D721Med (cell line): Measurements from ENCODE around the gene TMEM144.

Experiments
- DNase-seq: peaks from one replicate; pipeline ENCODE4 v3.0.0; 2011; ENCODE audit warnings: low spot score; ENCODE audit not compliant: insufficient read length
- FAIRE-seq: peaks from 2 replicates; lab custom pipeline; 2011; peaks lifted over from hg19 to GRCh38; lab: Jason Lieb, UNC
- TF ChIP-seq, protein P1 (sequence below): IDR thresholded peaks from 2 replicates; pipeline ENCODE4 v1.5.1; 2012; ENCODE audit warnings: mild to moderate bottlenecking, control low read depth; ENCODE audit not compliant: insufficient read depth; ENCODE audit errors: missing control alignments

The TMEM144 gene

DNA sequence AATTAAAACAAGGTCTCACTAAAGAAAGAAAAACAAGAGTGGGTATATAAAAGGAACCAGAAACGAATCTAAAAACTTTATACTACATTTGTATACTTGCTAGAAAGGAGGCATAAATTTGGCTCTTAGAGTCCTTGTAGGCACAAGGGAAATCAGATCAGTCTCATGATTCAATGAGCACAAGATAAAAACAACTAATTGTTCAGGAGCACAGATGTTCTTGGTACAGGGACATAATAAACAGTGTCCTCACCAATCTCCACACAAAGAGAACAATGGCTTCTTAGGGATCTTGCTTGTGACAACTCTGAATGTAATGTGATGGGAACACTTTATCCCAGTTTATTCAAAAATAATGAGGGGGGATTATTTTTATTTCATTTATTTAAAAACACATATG is 28.3 kb downstream of the TMEM144 start:
- DNase-seq (no peak), FAIRE-seq (no peak)

DNA sequence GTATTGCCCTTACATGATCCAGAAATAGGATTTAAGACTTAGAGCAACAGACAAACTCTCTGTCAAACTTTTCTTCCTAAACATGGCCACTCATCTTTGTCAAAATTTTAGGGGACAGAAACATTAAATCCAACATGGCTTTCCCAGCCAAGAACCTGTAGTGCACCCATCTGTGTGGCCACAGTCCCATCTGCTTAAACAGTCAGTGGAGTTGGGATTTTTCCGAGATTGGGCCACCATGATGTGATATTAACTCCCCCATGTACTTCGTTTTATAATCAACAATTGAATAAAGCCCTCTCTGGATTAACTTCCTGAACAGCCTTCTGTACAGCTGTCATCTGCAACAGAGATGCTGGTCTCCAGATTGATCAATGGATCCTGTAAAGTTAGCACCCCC is 28.9 kb downstream of the TMEM144 start:
- no peak for DNase-seq
- TF ChIP-seq, protein P1, sequence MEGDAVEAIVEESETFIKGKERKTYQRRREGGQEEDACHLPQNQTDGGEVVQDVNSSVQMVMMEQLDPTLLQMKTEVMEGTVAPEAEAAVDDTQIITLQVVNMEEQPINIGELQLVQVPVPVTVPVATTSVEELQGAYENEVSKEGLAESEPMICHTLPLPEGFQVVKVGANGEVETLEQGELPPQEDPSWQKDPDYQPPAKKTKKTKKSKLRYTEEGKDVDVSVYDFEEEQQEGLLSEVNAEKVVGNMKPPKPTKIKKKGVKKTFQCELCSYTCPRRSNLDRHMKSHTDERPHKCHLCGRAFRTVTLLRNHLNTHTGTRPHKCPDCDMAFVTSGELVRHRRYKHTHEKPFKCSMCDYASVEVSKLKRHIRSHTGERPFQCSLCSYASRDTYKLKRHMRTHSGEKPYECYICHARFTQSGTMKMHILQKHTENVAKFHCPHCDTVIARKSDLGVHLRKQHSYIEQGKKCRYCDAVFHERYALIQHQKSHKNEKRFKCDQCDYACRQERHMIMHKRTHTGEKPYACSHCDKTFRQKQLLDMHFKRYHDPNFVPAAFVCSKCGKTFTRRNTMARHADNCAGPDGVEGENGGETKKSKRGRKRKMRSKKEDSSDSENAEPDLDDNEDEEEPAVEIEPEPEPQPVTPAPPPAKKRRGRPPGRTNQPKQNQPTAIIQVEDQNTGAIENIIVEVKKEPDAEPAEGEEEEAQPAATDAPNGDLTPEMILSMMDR, result no peak
- FAIRE-seq, result no peak

More for the DNA sequence above, 28.3 kb downstream of the TMEM144 start:
- TF ChIP-seq, protein P1, result no peak

DNA sequence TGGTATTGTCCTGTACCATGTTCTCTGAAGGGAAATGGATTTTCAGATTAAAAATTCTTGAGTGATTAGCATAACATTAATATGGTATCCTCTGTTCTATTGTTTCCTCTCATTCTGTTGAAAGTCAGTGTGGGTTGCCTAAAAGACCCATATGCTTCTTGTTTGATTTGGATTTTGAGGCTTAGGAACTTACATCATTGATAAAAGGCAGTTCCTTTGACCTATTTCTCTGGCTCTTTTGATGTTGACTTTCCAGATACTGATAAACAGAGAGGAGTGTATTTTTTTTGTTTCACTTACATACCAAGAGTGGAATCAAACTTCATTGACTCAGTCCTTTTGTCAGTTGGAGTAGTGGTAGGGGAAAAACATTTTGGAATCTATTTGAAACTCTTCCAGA is 32.8 kb downstream of the TMEM144 start:
- no peak for DNase-seq
- TF ChIP-seq, protein P1, result no peak
- FAIRE-seq, result no peak

DNA sequence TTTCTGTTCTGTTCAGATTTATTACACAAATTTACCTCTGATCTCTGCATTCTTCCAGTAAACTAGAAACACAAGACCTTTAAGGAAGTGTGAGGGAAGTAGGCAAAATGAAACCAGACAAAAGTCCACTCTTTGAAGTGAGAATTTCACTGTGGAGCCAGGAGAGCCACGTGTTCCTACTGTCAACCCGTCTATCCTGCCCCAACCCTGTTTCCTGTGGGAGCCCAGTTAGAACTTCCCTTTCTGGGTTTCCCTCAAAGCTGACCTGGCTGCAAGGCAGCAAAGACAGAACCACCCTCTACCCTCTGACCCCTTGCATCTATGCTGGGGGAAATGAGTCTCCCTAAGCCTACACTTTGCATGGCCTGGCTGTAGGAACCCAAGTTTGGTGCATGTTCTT is 40.0 kb downstream of the TMEM144 start:
- FAIRE-seq, result no peak
- TF ChIP-seq, protein P1, result no peak
- no peak for DNase-seq

DNA sequence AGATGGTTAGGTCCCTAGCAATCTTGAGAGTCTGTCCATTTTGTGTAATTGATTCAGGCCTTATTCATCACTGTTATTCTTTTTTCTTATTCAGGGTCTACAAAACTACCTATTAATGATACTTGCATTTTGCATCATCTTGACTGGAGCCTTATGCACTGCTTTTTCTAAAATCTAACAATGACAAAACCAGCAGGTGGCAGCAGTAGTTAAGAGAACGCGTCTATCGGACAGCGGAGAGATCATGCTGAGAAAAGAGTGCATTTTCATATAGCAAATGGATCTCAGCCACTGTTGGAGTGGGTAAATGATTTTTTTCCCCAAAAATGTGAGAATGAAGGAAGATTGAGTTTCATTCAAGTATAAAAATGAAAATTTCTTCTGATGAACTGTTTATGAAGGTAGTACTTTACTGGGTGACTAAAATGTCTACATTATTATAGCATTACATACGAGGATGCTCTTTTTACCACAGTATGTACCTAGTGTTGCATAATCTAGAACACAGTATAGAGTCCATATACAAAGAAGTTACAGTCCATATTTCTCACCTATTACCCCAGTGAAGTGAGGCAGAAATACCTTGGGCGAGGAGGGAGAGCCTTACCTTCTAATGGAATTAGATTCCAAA is 43.2 kb downstream of the TMEM144 start:
- DNase-seq, result no peak
- peak; percentile 82 for FAIRE-seq
- TF ChIP-seq, protein P1, result peak; percentile 79

GRCh38 chr4:158254292-158254691 is 44.0 kb downstream of the TMEM144 start:
- DNase-seq, result no peak
- TF ChIP-seq, protein P1, result no peak
- no peak for FAIRE-seq

GRCh38 chr4:158255727-158256324 is 45.5 kb downstream of the TMEM144 start:
- FAIRE-seq (peak; percentile 86), DNase-seq (no peak)
- TF ChIP-seq, protein P1, result peak; percentile 67
